Eye (tissue), 1 donor: Measurements from ENCODE around the gene HCFC1R1.

Experiments
- DNase-seq: peaks from one replicate; pipeline ENCODE4 v3.0.0-alpha.2; 2015

The HCFC1R1 gene

GRCh38 chr16:2991566-2992261, 32.0 kb downstream of the HCFC1R1 start:
- DNase-seq, result no peak

GRCh38 chr16:2990891-2991290, 32.9 kb downstream of the HCFC1R1 start:
- DNase-seq, result no peak

GRCh38 chr16:2988590-2989099, 35.1 kb downstream of the HCFC1R1 start:
- DNase-seq, result no peak

DNA sequence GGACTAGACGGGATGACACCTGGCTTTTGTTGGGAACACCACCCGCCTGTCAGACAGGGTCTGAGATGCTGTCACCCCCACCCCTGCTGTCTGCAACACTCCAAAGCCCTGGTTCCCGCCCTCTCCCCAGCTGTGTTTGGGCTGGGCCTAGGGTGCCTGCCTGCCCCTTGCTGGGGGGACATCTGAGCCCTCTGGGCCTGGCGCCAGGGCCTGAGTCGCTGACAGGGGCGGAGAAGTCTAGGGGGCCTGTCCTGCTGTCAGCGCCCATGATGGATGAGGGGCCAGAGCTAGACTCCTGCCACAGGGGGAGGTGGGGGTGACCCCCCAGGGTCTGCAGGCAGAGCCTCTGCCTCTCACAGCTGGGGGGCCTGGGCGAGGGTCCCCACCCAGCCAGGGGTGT, 35.9 kb downstream of the HCFC1R1 start:
- no peak for DNase-seq

- DNase-seq, result no peak
These were observed 36.5 kb downstream of the HCFC1R1 start for GRCh38 chr16:2987286-2987685.

DNA sequence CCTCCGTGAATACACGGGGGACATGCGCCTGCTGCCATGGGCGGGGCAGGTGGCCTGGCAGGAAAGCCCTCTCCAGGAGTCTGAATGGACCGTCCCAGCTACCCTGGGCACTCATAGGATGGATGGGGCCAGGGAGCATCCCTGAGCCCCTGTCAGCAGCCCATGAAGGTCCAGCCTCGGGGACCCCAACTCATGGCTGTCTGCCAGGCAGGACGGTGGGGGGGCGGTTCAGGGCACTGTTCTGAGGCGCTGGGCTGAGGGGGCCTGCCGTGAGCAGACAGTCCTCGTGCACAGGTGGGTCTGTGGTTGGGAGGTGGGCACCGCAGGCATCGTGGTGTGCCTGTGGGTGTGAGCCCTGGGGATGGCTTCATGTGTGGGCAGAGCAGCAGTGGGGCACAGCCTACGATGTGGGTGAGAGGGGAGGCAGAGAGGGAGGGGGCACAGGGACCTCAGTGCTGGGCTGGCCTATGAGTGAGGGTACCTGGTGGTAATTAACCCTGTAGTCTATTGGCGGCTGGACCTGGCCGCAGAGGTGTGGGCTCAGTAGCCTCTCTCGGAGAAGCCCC, 37.0 kb downstream of the HCFC1R1 start:
- DNase-seq, result no peak

DNA sequence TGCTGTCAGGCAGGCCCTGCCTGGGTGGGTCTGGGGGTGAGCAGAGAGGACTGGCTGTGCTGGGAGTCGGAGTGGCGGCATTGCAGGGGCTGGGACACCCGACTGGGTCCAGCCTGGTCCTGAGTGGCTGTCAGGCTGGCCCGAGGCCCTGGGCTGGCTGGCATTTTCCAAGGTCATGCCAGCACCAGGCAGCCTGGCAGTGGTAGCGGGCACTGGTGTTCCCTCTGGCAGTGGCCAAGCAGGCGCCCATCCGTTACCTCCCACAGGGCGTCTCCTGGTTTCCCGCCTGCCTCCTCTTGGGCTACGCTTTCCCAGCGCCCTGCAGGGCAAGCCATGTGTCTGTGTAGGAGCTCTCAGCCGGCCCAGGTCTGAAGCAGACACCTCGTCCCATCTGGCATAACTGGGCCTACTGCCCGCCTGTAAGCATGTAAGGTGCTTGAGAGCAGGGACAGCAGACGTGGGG, 37.8 kb downstream of the HCFC1R1 start:
- no peak for DNase-seq

DNA sequence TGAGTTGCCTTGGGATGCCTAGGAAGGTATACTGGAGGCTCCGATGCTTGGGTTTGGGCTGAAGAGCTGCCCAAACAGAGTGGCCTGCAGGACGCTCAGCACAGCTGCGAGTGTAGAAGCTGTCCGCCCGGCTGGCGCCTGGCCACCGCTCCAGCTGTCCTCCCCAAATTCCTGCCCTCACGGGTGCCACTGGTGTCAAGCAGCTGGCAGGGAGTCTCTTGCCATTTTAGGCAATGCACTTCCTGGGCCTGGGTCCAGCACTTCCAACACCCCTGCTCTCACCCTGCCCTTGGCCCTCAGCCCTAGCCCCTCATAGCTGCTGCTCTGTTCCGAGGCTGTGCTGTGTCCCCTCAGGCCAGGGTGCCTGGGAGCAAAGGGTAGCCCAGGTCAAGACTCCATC, 38.3 kb downstream of the HCFC1R1 start:
- no peak for DNase-seq

- peak; percentile 93 for DNase-seq
These were observed 40.0 kb downstream of the HCFC1R1 start for GRCh38 chr16:2983706-2984136.

DNA sequence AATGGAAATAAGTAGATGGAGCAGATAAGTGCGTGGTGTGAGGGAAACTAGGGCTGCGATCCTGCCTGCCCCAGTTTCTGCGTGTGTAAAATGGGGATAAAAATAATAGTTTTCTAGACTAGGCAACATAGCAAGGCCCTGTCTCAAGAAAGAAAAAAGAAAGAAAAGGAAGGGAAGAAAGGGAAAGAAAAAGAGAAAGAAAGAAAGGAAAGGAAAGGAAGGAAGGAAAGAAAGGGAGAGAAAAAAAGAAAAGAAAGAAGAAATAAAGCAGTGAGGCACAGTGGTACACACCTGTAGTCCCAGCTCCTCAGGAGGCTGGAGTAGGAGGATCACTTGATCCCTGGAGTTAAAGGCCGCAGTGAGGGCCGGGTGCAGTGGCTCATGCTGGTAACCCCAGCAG, 41.3 kb downstream of the HCFC1R1 start:
- DNase-seq, result no peak

DNA sequence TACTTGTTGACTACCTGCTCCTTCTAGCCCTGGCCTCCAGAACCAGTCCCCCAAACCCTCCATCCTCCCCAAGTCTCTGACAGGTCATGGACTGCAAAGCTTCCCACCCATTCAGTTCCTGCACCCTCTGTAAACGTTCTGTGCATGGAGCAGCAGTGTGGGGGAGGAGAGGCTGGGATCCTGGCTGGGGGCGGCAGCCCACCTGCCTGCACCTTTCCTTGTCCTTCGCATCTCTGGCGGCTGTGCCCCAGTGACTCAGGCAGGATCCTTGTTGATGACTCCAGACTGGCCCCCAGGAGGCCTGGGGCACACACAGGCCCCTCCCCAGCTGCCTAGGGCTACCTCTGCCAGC, 41.9 kb downstream of the HCFC1R1 start:
- DNase-seq, result no peak

DNA sequence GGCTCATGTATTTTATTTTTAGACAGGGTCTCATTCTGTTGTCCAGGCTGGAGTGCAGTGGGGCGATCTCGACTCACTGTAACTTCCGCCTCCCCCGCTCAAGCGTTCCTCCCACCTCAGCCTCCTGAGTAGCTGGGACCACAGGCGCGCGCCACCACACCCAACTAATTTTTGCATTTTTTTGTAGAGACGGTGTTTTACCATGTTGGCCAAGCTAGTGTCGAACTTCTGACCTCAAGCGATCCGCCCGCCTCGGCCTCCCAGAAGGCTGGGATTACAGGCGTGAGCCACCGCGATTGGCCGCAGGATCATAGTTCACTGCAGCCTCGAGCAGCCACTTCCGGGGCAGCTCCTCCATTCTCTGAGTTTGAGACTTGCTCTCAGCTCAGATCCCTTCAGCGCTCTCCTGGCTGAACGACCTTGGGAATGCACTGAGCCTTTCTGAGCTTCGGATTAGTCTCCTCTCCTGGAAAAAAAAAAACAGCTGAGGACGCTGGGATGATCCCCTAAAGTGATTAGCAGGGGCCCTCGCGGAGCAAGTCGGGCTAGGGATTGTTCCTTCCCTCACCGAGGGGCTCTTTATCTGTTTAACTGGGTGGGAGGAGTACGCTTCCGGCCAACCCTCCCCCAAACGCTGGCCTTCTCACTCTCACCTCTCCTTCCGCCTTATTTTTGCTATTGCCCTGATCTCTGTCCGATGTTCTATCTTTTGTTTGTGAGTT, 42.4 kb downstream of the HCFC1R1 start:
- peak; percentile 19 for DNase-seq

- DNase-seq, result peak; percentile 95
These were observed 43.2 kb downstream of the HCFC1R1 start, which contains the start of gene PKMYT1 for GRCh38 chr16:2980227-2981176. Gene PKMYT1 (minus strand): TSS chr16:2980446. CDS start chr16:2979657, 789 bp downstream.

DNA sequence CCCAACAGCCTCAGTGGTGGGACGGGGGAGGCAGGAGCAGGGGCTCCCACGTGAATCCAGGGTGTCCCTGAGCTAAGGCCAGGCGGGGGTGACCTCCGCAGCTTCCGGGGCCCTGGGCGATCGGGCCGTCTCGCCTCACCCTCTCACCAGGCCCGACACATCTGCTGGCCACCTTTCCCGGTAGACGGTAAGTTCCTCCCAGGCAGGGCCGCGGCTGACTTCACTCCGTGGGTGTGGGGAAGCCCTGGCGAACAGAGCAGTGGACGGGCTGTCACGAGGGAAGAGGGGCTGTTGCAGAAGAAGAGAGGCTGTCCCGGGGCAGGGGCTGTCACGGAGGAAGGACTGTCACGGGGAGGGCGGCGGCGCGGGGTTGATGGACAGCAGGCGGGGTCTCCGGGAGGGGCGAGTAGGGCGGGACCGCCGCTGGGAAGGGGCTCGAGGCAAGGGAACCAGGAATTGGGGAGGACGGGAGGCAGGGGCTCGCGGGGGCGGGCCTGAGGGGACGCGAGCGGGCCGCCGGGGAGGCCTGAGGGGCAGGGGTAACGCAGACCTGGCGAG, 44.0 kb downstream of the HCFC1R1 start:
- DNase-seq, result no peak

- DNase-seq, result no peak
These were observed 46.3 kb downstream of the HCFC1R1 start for GRCh38 chr16:2977440-2977839.

DNA sequence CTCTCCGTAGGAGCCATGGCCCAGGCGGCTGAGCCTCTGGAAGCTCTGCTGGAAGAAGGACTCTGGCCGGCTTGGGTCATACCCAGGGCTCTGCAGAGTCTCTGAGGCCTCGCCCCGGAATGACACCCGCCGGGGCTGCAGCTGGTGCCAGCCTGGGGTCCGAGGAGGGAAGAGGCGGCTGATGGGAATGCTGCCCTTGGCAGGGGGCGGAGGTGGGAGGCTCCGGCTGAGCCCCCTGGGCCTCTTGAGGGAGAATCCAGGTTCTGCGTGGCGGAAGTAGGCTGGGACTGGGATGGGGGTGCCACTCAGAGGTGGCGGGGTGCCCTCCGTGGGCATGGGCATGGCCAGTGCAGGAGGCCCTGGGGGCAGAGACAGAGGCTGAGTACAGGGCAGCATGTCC, 47.1 kb downstream of the HCFC1R1 start:
- DNase-seq, result no peak

DNA sequence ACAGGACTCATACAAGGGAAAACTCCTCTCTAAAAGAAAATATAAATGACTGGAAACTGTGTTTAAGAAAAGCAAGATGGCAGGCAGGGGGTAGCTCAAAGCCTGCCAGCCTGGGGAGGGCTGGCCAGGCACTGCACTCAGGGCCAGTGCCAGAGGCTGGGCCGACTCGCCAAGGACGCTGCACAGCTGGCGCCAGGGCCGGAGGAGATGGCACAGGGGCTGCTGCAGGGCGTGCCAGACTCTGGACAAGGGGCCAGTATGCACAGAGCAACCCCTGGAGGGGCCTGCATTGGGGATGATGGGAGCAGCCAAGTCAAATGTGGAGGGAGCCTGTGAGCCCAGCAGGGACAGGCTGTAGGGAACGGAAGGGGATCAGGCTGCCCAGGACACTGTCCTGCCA, 47.5 kb downstream of the HCFC1R1 start:
- DNase-seq, result no peak

DNA sequence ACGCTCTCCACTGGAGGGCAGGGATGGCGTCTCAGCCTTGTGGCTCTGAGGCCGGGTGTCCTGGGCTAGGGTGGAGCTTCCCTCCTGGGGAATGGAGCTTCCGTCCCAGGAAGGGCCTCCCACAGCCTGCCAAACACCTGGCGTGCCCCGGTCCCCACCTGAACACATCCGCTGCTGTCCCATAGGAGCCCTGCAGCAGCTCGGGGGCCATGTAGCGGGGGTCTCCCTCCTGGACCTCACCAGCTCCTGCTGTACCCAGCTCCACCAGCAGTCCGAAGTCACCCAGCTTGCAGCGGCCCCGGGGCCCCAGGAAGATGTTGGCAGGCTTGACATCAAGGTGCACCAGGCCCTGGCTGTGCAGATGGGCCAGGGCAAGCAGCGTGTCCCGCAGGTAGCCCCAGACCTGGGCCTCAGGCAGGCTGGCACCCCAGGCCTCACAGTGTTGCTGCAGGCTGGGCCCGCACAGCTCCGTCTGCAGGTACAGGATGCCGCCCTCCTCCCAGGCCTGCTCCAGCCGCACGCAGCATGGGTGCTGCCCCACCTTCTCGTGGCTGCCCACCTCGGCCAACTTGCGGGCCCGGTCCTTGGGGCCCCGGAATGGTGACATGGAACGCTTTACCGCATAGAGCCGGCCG, 48.5 kb downstream of the HCFC1R1 start:
- no peak for DNase-seq

- DNase-seq, result no peak
These were observed 49.3 kb downstream of the HCFC1R1 start for GRCh38 chr16:2974319-2975056.

GRCh38 chr16:2973605-2974318, 50.0 kb downstream of the HCFC1R1 start:
- no peak for DNase-seq
